IMR-90 (cell line): ENCODE data around the gene ADPRHL1. TPM values are rescaled to one million over a fixed set of nuclear protein-coding genes. Genes with fewer than 3 reads are reported as not detected.

Source experiments
- ATAC-seq: fragments of 200-7000 bp; cut with Tn5 transposase; 2 replicates; pipeline ENCODE4 v1.9.1; 2020; ENCODE audit warnings: low read depth, mild to moderate bottlenecking, moderate library complexity
- BruUV-seq: library from RNA; stranded (reverse); fragments of 400-500 nt; replicated peaks from 2 replicates; lab custom pipeline; 2021; lab: Mats Ljungman, UMichigan
- CTCF ChIA-PET: fragments of 300-600 bp; formaldehyde crosslinking; extraction: SDS; loops from one replicate; lab custom pipeline; 2021; ENCODE audit warnings: antibody characterized with exemption; lab: Yijun Ruan, JAX
- POLR2A ChIA-PET: fragments of 300-600 bp; sonication (Branson Sonifier 250); formaldehyde crosslinking; loops from one replicate; lab custom pipeline; 2022; ENCODE audit warnings: antibody characterized with exemption; ENCODE audit not compliant: unreplicated experiment; lab: Charles Lee
- DNase-seq: peaks from one replicate; pipeline ENCODE4 v3.0.0; 2013
- H2AFZ ChIP-seq: replicated peaks from 2 replicates; pipeline ENCODE3; 2013; ENCODE audit warnings: low read length, mild to moderate bottlenecking; ENCODE audit not compliant: poor library complexity
- H2AK5ac ChIP-seq: 2 replicates; pipeline ENCODE4 v1.6.1; 2013; ENCODE audit warnings: low read depth, low read length, inconsistent platforms
- H2AK9ac ChIP-seq: replicated peaks from 2 replicates; pipeline ENCODE3; 2013; ENCODE audit warnings: mild to moderate bottlenecking, low read depth, low read length, moderate library complexity; ENCODE audit not compliant: poor library complexity
- H2BK120ac ChIP-seq: 2 replicates; pipeline ENCODE4 v1.6.1; 2013; ENCODE audit warnings: low read depth, low read length, inconsistent platforms
- H2BK15ac ChIP-seq: 3 replicates; pipeline ENCODE4 v1.6.1; 2013; ENCODE audit warnings: low read depth, low read length, inconsistent platforms
- H2BK20ac ChIP-seq: 2 replicates; pipeline ENCODE4 v1.6.1; 2013; ENCODE audit warnings: low read depth, mild to moderate bottlenecking, inconsistent platforms, low read length, moderate library complexity
- H2BK5ac ChIP-seq: 2 replicates; pipeline ENCODE4 v1.6.1; 2013; ENCODE audit warnings: mild to moderate bottlenecking, low read depth, low read length, inconsistent platforms; ENCODE audit not compliant: poor library complexity, severe bottlenecking
- H3K14ac ChIP-seq: replicated peaks from 2 replicates; pipeline ENCODE4 v1.6.1; 2013; ENCODE audit warnings: low read depth, low read length, inconsistent platforms
- H3K18ac ChIP-seq: 2 replicates; pipeline ENCODE4 v1.6.1; 2013; ENCODE audit warnings: low read depth, low read length, control low read depth
- H3K23ac ChIP-seq: 2 replicates; pipeline ENCODE4 v1.6.1; 2013; ENCODE audit warnings: low read depth, low read length, inconsistent platforms
- H3K27ac ChIP-seq: 2 replicates; pipeline ENCODE4 v1.5.1; 2013; ENCODE audit warnings: mild to moderate bottlenecking, control low read depth, low read length; ENCODE audit not compliant: insufficient read depth
- H3K27me3 ChIP-seq: 2 replicates; pipeline ENCODE4 v1.6.1; 2013; ENCODE audit warnings: low read length; ENCODE audit not compliant: control insufficient read depth, insufficient read depth
- H3K36me3 ChIP-seq: 2 replicates; pipeline ENCODE4 v1.6.1; 2013; ENCODE audit warnings: low read length, mixed read lengths; ENCODE audit not compliant: control insufficient read depth, insufficient read depth
- H3K4ac ChIP-seq: 2 replicates; pipeline ENCODE4 v1.6.1; 2013; ENCODE audit warnings: low read depth, low read length, inconsistent platforms
- H3K4me1 ChIP-seq: 2 replicates; pipeline ENCODE4 v1.6.1; 2013; ENCODE audit warnings: low read length, mixed read lengths; ENCODE audit not compliant: control insufficient read depth, insufficient read depth
- H3K4me2 ChIP-seq: 2 replicates; pipeline ENCODE4 v1.6.1; 2013; ENCODE audit warnings: low read depth, mild to moderate bottlenecking, control low read depth, low read length, moderate library complexity
- H3K4me3 ChIP-seq: 2 replicates; pipeline ENCODE4 v1.5.1; 2013; ENCODE audit warnings: low read depth, mild to moderate bottlenecking, control low read depth, low read length, moderate library complexity; ENCODE audit not compliant: insufficient read depth
- H3K56ac ChIP-seq: 2 replicates; pipeline ENCODE4 v1.6.1; 2013; ENCODE audit warnings: low read length, inconsistent platforms; ENCODE audit not compliant: insufficient read depth; ENCODE audit errors: extremely low read depth
- H3K79me1 ChIP-seq, 2 experiments: 2 replicates each; pipeline ENCODE4 v1.6.1; 2013; ENCODE audit warnings: low read length in 2 of 2, inconsistent platforms in 1 of 2, low read depth in 1 of 2
- H3K9ac ChIP-seq: 2 replicates; pipeline ENCODE4 v1.6.1; 2013; ENCODE audit warnings: low read depth, low read length, control low read depth
- H3K9me1 ChIP-seq: 2 replicates; pipeline ENCODE4 v1.6.1; 2013; ENCODE audit warnings: low read length, inconsistent platforms; ENCODE audit not compliant: insufficient read depth
- H3K9me3 ChIP-seq: 2 replicates; pipeline ENCODE4 v1.6.1; 2013; ENCODE audit warnings: low read length; ENCODE audit not compliant: control insufficient read depth, insufficient read depth
- H4K20me1 ChIP-seq: 2 replicates; pipeline ENCODE4 v1.6.1; 2013; ENCODE audit warnings: low read length, inconsistent platforms; ENCODE audit not compliant: insufficient read depth
- H4K5ac ChIP-seq: 2 replicates; pipeline ENCODE4 v1.6.1; 2013; ENCODE audit warnings: mild to moderate bottlenecking, low read depth, low read length, control low read depth
- H4K8ac ChIP-seq, 2 experiments: 2 replicates each; pipeline ENCODE4 v1.6.1; 2013; ENCODE audit warnings: low read depth in 2 of 2, low read length in 2 of 2, control low read depth in 1 of 2, inconsistent platforms in 1 of 2
- H4K91ac ChIP-seq: 2 replicates; pipeline ENCODE4 v1.6.1; 2013; ENCODE audit warnings: low read depth, low read length, inconsistent platforms; ENCODE audit not compliant: insufficient read depth
- FOS ChIP-seq: fragments of 150-350 bp; IDR thresholded peaks from 2 replicates; pipeline ENCODE4 v1.6.1; 2016; ENCODE audit warnings: low read depth, low read length
- MXI1 ChIP-seq: IDR thresholded peaks from 2 replicates; pipeline ENCODE4 v1.6.1; 2012; ENCODE audit warnings: low read depth, mild to moderate bottlenecking, low read length, moderate library complexity, borderline replicate concordance
- SMC3 ChIP-seq: fragments of 150-350 bp; IDR thresholded peaks from 2 replicates; pipeline ENCODE4 v1.6.1; 2016; ENCODE audit warnings: low read depth, mild to moderate bottlenecking, antibody characterized with exemption, low read length, moderate library complexity
- WGBS, 2 experiments: methylation state at CpG; one replicate each; pipeline versions ENCODE4 v1.1.5 to v1.1.7; 2013; ENCODE audit warnings: missing lambda C conversion rate in 2 of 2; ENCODE audit not compliant: insufficient read length in 1 of 2; ENCODE audit errors: extremely low coverage in 2 of 2; 5-methylcytosine and 5-hydroxymethylcytosine counted together
- dilution Hi-C: fragments of 300-500 bp; cut with HindIII; formaldehyde crosslinking; loops from one replicate; pipeline ENCODE4 v1.14.3; 2018; ENCODE audit warnings: low sequenced_read_pairs; ENCODE audit not compliant: unreplicated experiment
- in situ Hi-C: fragments of 300-500 bp; cut with MboI; formaldehyde crosslinking; loops from 3 replicates; pipeline ENCODE4 v1.14.3; 2019; ENCODE audit warnings: low sequenced_read_pairs, inconsistent platforms, mixed read lengths
- intact Hi-C: fragments of 100-400 bp; cut with micrococcal nuclease; formaldehyde crosslinking; loops from 2 replicates; pipeline ENCODE4 v1.10.0; 2022
- polyA plus RNA-seq, 3 experiments: library from polyadenylated mRNA; depleted of rRNA; stranded (reverse); fragments of >200 nt; gene quantifications; 2 replicates each; pipeline ENCODE4 v1.2.3, GENCODE V29; 2012; ENCODE audit warnings: low replicate concordance in 1 of 3
- total RNA-seq: library from RNA; depleted of rRNA; stranded (reverse); fragments of >200 nt; gene quantifications from 2 replicates; pipeline ENCODE4 v1.2.3, GENCODE V29; 2012

The ADPRHL1 gene
- total and polyA plus RNA-seq, 2 of the 4 experiments (the other 2 are of a cell fraction) = 0.36 to 0.67 TPM

- ATAC-seq (no peak), DNase-seq (no peak)
- no TSS peak for BruUV-seq
- Histone ChIP-seq H2BK5ac (no peak overlapping the region), H4K91ac (no peak overlapping the region), H2AK9ac (no peak overlapping the region), H4K5ac (no peak overlapping the region), H3K36me3 (peaks cover 5% of the 10 kb centered on the region; the same call in 1 of the 2 replicates), H3K4me1 (peaks cover 2% of the 10 kb centered on the region; the same call in 1 of the 2 replicates), H4K8ac (no peak overlapping the region), H3K23ac (no peak overlapping the region), H2BK15ac (no peak overlapping the region), H3K27ac (no peak overlapping the region), H3K14ac (no peak overlapping the region), H3K4me3 (no peak overlapping the region), H3K9me3 (no peaks in the 10 kb centered on the region), H2BK20ac (no peak overlapping the region), H2AK5ac (no peak overlapping the region), H3K4me2 (no peak overlapping the region), H3K27me3 (no peaks in the 10 kb centered on the region), H3K4ac (no peak overlapping the region), H3K79me1 (no peaks in the 10 kb centered on the region), H3K18ac (no peak overlapping the region), H2AFZ (peak overlapping the region; percentile 61), H2BK120ac (no peak overlapping the region), H3K9me1 (peaks cover 3% of the 10 kb centered on the region), H3K56ac (no peak overlapping the region), H3K9ac (no peak overlapping the region), H4K20me1 (no peaks in the 10 kb centered on the region)
- POLR2A ChIA-PET = no interaction called here
- dilution Hi-C loops = no loop called here
- TF ChIP-seq MXI1 (no peak), FOS (no peak), SMC3 (no peak)
- in situ Hi-C loops = no loop called here
- CTCF ChIA-PET = no interaction called here
- WGBS, 2 experiments = 97% methylated on average over 28 of the region's 29 CpGs; no CpG with 5 or more reads in 1 of the 2 experiments
- intact Hi-C loops = no loop called here
Measured at GRCh38 chr13:113441661-113442060, 11.6 kb downstream of the ADPRHL1 start.
